ENCODE data around the gene CYP3A4. TPM values are rescaled to one million over a fixed set of nuclear protein-coding genes. Genes with fewer than 3 reads are reported as not detected.
"Not testable (repeated sequence)": the region's sequence is repeated elsewhere in the genome, so short reads cannot be mapped to it uniquely, and the experiment has no call there.

CYP3A4 gene
- total RNA-seq, 2 experiments from 2014 or later, result not detected

- peaks cover 4% of the 10 kb centered on the region for H3K27me3 Mint-ChIP-seq (ENCODE audit: low read depth)
- no peak overlapping the region for H3K27ac Mint-ChIP-seq
- no peak for DNase-seq
- H3K4me3 Mint-ChIP-seq, result no peak overlapping the region
- peaks cover 15% of the 10 kb centered on the region for H3K4me1 Mint-ChIP-seq (ENCODE audit: low read depth)
- intact Hi-C loops (cut with micrococcal nuclease), result loop anchor here (2.0 kb wide), 2 partner anchors 47 to 105 kb away; no protein-coding TSS in a partner anchor
- peaks cover 8% of the 10 kb centered on the region for H3K36me3 Mint-ChIP-seq (ENCODE audit: low read depth)
- peaks cover 3% of the 10 kb centered on the region for H3K9me3 Mint-ChIP-seq
- CTCF ChIA-PET, result no interaction called here
Measured at GRCh38 chr7:99741441-99741795, 42.6 kb downstream of the CYP3A4 start.

GRCh38 chr7:99740573-99741440 is 43.2 kb downstream of the CYP3A4 start:
- no peak overlapping the region for H3K4me3 Mint-ChIP-seq
- peak overlapping the region; percentile 22 for H3K27ac Mint-ChIP-seq

GRCh38 chr7:99739699-99740572 is 44.0 kb downstream of the CYP3A4 start:
- CTCF ChIA-PET, result no interaction called here
- Mint-ChIP-seq H3K9me3 (no peaks in the 10 kb centered on the region), H3K4me3 (no peak overlapping the region), H3K27me3 (ENCODE audit: low read depth) (no peaks in the 10 kb centered on the region), H3K36me3 (ENCODE audit: low read depth) (peaks cover 8% of the 10 kb centered on the region), H3K4me1 (ENCODE audit: low read depth) (peaks cover 15% of the 10 kb centered on the region), H3K27ac (peak overlapping the region; percentile 22)
- DNase-seq, result no peak
- intact Hi-C loops (cut with micrococcal nuclease), result loop anchor here (1.0 to 2.0 kb wide), 3 partner anchors 49 to 103 kb away; no protein-coding TSS in a partner anchor

More at GRCh38 chr7:99740573-99741440, 43.2 kb downstream of the CYP3A4 start:
- DNase-seq, result no peak
- Mint-ChIP-seq H3K27me3 (ENCODE audit: low read depth) (peaks cover 4% of the 10 kb centered on the region), H3K4me1 (ENCODE audit: low read depth) (peaks cover 15% of the 10 kb centered on the region), H3K9me3 (peaks cover under 1% of the 10 kb centered on the region), H3K36me3 (ENCODE audit: low read depth) (peaks cover 8% of the 10 kb centered on the region)
- intact Hi-C loops (cut with micrococcal nuclease), result loop anchor here (1.0 to 2.0 kb wide), 3 partner anchors 48 to 104 kb away; no protein-coding TSS in a partner anchor
- CTCF ChIA-PET, result no interaction called here

GRCh38 chr7:99737726-99738125 is 46.3 kb downstream of the CYP3A4 start:
- no peak overlapping the region for H3K27ac Mint-ChIP-seq
- CTCF ChIA-PET, result no interaction called here
- intact Hi-C loops (cut with micrococcal nuclease), result no loop called here
- H3K4me1 Mint-ChIP-seq (ENCODE audit: low read depth), result peaks cover 15% of the 10 kb centered on the region
- no peak for DNase-seq
- H3K27me3 Mint-ChIP-seq (ENCODE audit: low read depth), result no peaks in the 10 kb centered on the region
- H3K9me3 Mint-ChIP-seq, result no peaks in the 10 kb centered on the region
- no peak overlapping the region for H3K4me3 Mint-ChIP-seq
- peaks cover 8% of the 10 kb centered on the region for H3K36me3 Mint-ChIP-seq (ENCODE audit: low read depth)

- H3K9me3 Mint-ChIP-seq; DNase-seq; intact Hi-C loops (cut with micrococcal nuclease); H3K4me3 Mint-ChIP-seq; H3K36me3 Mint-ChIP-seq (ENCODE audit: low read depth); H3K27me3 Mint-ChIP-seq (ENCODE audit: low read depth): not testable (repeated sequence)
- CTCF ChIA-PET, result interaction anchor here (0.7 kb wide), 1 partner anchor 256 kb away, joined by 3 read pairs; no protein-coding TSS in a partner anchor
- H3K4me1 Mint-ChIP-seq (ENCODE audit: low read depth), result peaks cover 22% of the 10 kb centered on the region
- peak overlapping the region; percentile 14 for H3K27ac Mint-ChIP-seq
Measured at GRCh38 chr7:99736667-99737066, 47.3 kb downstream of the CYP3A4 start.

GRCh38 chr7:99734987-99735386 is 49.0 kb downstream of the CYP3A4 start, which contains the start of gene CYP3A7:
Gene CYP3A7 (minus strand): TSS chr7:99735196. CDS start chr7:99735093, 103 bp downstream.
- no peak for DNase-seq
- CTCF ChIA-PET, result no interaction called here
- peaks cover 5% of the 10 kb centered on the region for H3K36me3 Mint-ChIP-seq (ENCODE audit: low read depth)
- H3K9me3 Mint-ChIP-seq, result no peaks in the 10 kb centered on the region
- no peaks in the 10 kb centered on the region for H3K27me3 Mint-ChIP-seq (ENCODE audit: low read depth)
- intact Hi-C loops (cut with micrococcal nuclease), result loop anchor here (5.0 kb wide), 1 partner anchor 37 kb away; no protein-coding TSS in a partner anchor
- no peak within 1 kb of the TSS for H3K4me3 Mint-ChIP-seq
- H3K4me1 Mint-ChIP-seq (ENCODE audit: low read depth), result peaks cover 13% of the 10 kb centered on the region
- H3K27ac Mint-ChIP-seq, result no peak within 1 kb of the TSS

- intact Hi-C loops (cut with micrococcal nuclease), result loop anchor here (5.0 kb wide), 1 partner anchor 39 kb away; no protein-coding TSS in a partner anchor
- no peaks in the 10 kb centered on the region for H3K27me3 Mint-ChIP-seq (ENCODE audit: low read depth)
- no peak overlapping the region for H3K4me3 Mint-ChIP-seq
- H3K27ac Mint-ChIP-seq, result no peak overlapping the region
- peaks cover 3% of the 10 kb centered on the region for H3K36me3 Mint-ChIP-seq (ENCODE audit: low read depth)
- peaks cover 12% of the 10 kb centered on the region for H3K4me1 Mint-ChIP-seq (ENCODE audit: low read depth)
- CTCF ChIA-PET, result no interaction called here
- DNase-seq, result no peak
- no peaks in the 10 kb centered on the region for H3K9me3 Mint-ChIP-seq
Measured at GRCh38 chr7:99733448-99733847, 50.5 kb downstream of the CYP3A4 start.

- CTCF ChIA-PET, result no interaction called here
- H3K9me3 Mint-ChIP-seq, result no peaks in the 10 kb centered on the region
- H3K4me3 Mint-ChIP-seq, result no peak overlapping the region
- intact Hi-C loops (cut with micrococcal nuclease), result loop anchor here (5.0 kb wide), 1 partner anchor 39 kb away; no protein-coding TSS in a partner anchor
- H3K36me3 Mint-ChIP-seq (ENCODE audit: low read depth), result peaks cover under 1% of the 10 kb centered on the region
- H3K27me3 Mint-ChIP-seq (ENCODE audit: low read depth), result no peaks in the 10 kb centered on the region
- no peak for DNase-seq
- peaks cover 11% of the 10 kb centered on the region for H3K4me1 Mint-ChIP-seq (ENCODE audit: low read depth)
- no peak overlapping the region for H3K27ac Mint-ChIP-seq
Measured at GRCh38 chr7:99733003-99733402, 51.0 kb downstream of the CYP3A4 start.

- peak; percentile 23 for DNase-seq
- no peaks in the 10 kb centered on the region for H3K36me3 Mint-ChIP-seq (ENCODE audit: low read depth)
- H3K4me1 Mint-ChIP-seq (ENCODE audit: low read depth), result peaks cover 9% of the 10 kb centered on the region
- no peak overlapping the region for H3K4me3 Mint-ChIP-seq
- no peaks in the 10 kb centered on the region for H3K27me3 Mint-ChIP-seq (ENCODE audit: low read depth)
- CTCF ChIA-PET, result no interaction called here
- no peaks in the 10 kb centered on the region for H3K9me3 Mint-ChIP-seq
- intact Hi-C loops (cut with micrococcal nuclease), result loop anchor here (5.0 kb wide), 1 partner anchor 40 kb away; no protein-coding TSS in a partner anchor
- H3K27ac Mint-ChIP-seq, result no peak overlapping the region
Measured at GRCh38 chr7:99731638-99732374, 52.2 kb downstream of the CYP3A4 start.

GRCh38 chr7:99730992-99731391 is 53.0 kb downstream of the CYP3A4 start:
- no peak overlapping the region for H3K27ac Mint-ChIP-seq
- no peaks in the 10 kb centered on the region for H3K9me3 Mint-ChIP-seq
- intact Hi-C loops (cut with micrococcal nuclease), result loop anchor here (5.0 kb wide), 1 partner anchor 41 kb away; no protein-coding TSS in a partner anchor
- no peak for DNase-seq
- peaks cover 9% of the 10 kb centered on the region for H3K4me1 Mint-ChIP-seq (ENCODE audit: low read depth)
- no peaks in the 10 kb centered on the region for H3K27me3 Mint-ChIP-seq (ENCODE audit: low read depth)
- CTCF ChIA-PET, result no interaction called here
- H3K4me3 Mint-ChIP-seq, result no peak overlapping the region
- no peaks in the 10 kb centered on the region for H3K36me3 Mint-ChIP-seq (ENCODE audit: low read depth)

GRCh38 chr7:99730238-99730810 is 53.7 kb downstream of the CYP3A4 start:
- peaks cover 9% of the 10 kb centered on the region for H3K4me1 Mint-ChIP-seq (ENCODE audit: low read depth)

More at GRCh38 chr7:99730238-99730810, 53.7 kb downstream of the CYP3A4 start:
- no peaks in the 10 kb centered on the region for H3K27me3 Mint-ChIP-seq (ENCODE audit: low read depth)
- CTCF ChIA-PET, result no interaction called here
- intact Hi-C loops (cut with micrococcal nuclease), result loop anchor here (5.0 kb wide), 1 partner anchor 42 kb away; no protein-coding TSS in a partner anchor
- no peak overlapping the region for H3K27ac Mint-ChIP-seq
- H3K9me3 Mint-ChIP-seq, result no peaks in the 10 kb centered on the region
- no peak for DNase-seq
- H3K36me3 Mint-ChIP-seq (ENCODE audit: low read depth), result no peaks in the 10 kb centered on the region
- no peak overlapping the region for H3K4me3 Mint-ChIP-seq
